ENCODE data around the gene PSEN1.

PSEN1 gene

GRCh38 chr14:73136387-73137225 lies at the start of gene PSEN1:
Gene PSEN1, plus strand, starts transcription at chr14:73136507. Its CDS starts 11,513 bp downstream, at chr14:73148020.
- FAIRE-seq (peak; percentile 74), DNase-seq (ENCODE audit: insufficient read length, low spot score) (peak; percentile 92)
- TF ChIP-seq POLR2A (IDR thresholded peaks at IDR 0.05; ENCODE audit: low read depth, low read length), result peak; percentile 87

GRCh38 chr14:73091044-73091443 lies 45.3 kb upstream of the PSEN1 start:
- no peak for TF ChIP-seq POLR2A (IDR thresholded peaks at IDR 0.05; ENCODE audit: low read depth, low read length)
- DNase-seq (ENCODE audit: insufficient read length, low spot score) (no peak), FAIRE-seq (no peak)

- FAIRE-seq (no peak), DNase-seq (ENCODE audit: insufficient read length, low spot score) (no peak)
- TF ChIP-seq POLR2A (IDR thresholded peaks at IDR 0.05; ENCODE audit: low read depth, low read length), result no peak
Observed at GRCh38 chr14:73097421-73097820, 38.9 kb upstream of the PSEN1 start.

- no peak for TF ChIP-seq POLR2A (IDR thresholded peaks at IDR 0.05; ENCODE audit: low read depth, low read length)
- DNase-seq (ENCODE audit: insufficient read length, low spot score) (no peak), FAIRE-seq (peak; percentile 66)
Observed at GRCh38 chr14:73100334-73100733, 36.0 kb upstream of the PSEN1 start.

- no peak for TF ChIP-seq POLR2A (IDR thresholded peaks at IDR 0.05; ENCODE audit: low read depth, low read length)
- FAIRE-seq, result no peak
- DNase-seq (ENCODE audit: insufficient read length, low spot score), result no peak
Observed at GRCh38 chr14:73102806-73103497, 33.4 kb upstream of the PSEN1 start.

- TF ChIP-seq POLR2A (IDR thresholded peaks at IDR 0.05; ENCODE audit: low read depth, low read length), result no peak
- DNase-seq (ENCODE audit: insufficient read length, low spot score) (no peak), FAIRE-seq (no peak)
Observed at GRCh38 chr14:73105050-73105449, 31.3 kb upstream of the PSEN1 start.

GRCh38 chr14:73105727-73106126 lies 30.6 kb upstream of the PSEN1 start:
- no peak for FAIRE-seq
- TF ChIP-seq POLR2A (IDR thresholded peaks at IDR 0.05; ENCODE audit: low read depth, low read length), result no peak
- no peak for DNase-seq (ENCODE audit: insufficient read length, low spot score)

GRCh38 chr14:73116079-73116665 lies 20.1 kb upstream of the PSEN1 start:
- DNase-seq (ENCODE audit: insufficient read length, low spot score) (no peak), FAIRE-seq (no peak)
- no peak for TF ChIP-seq POLR2A (IDR thresholded peaks at IDR 0.05; ENCODE audit: low read depth, low read length)

GRCh38 chr14:73124180-73124894 lies 12.0 kb upstream of the PSEN1 start:
- FAIRE-seq (no peak), DNase-seq (ENCODE audit: insufficient read length, low spot score) (no peak)
- TF ChIP-seq POLR2A (IDR thresholded peaks at IDR 0.05; ENCODE audit: low read depth, low read length), result no peak

- no peak for TF ChIP-seq POLR2A (IDR thresholded peaks at IDR 0.05; ENCODE audit: low read depth, low read length)
- no peak for DNase-seq (ENCODE audit: insufficient read length, low spot score)
- no peak for FAIRE-seq
Observed at GRCh38 chr14:73125169-73125588, 11.1 kb upstream of the PSEN1 start.

GRCh38 chr14:73125746-73126145 lies 10.6 kb upstream of the PSEN1 start:
- DNase-seq (ENCODE audit: insufficient read length, low spot score) (no peak), FAIRE-seq (no peak)

GRCh38 chr14:73133795-73134194 lies 2.5 kb upstream of the PSEN1 start:
- DNase-seq (ENCODE audit: insufficient read length, low spot score) (no peak), FAIRE-seq (no peak)
- TF ChIP-seq POLR2A (IDR thresholded peaks at IDR 0.05; ENCODE audit: low read depth, low read length), result no peak

More at GRCh38 chr14:73125746-73126145, 10.6 kb upstream of the PSEN1 start:
- no peak for TF ChIP-seq POLR2A (IDR thresholded peaks at IDR 0.05; ENCODE audit: low read depth, low read length)

- DNase-seq (ENCODE audit: insufficient read length, low spot score) (no peak), FAIRE-seq (no peak)
- no peak for TF ChIP-seq POLR2A (IDR thresholded peaks at IDR 0.05; ENCODE audit: low read depth, low read length)
Observed at GRCh38 chr14:73136085-73136386, 271 bp upstream of the PSEN1 start.

GRCh38 chr14:73140811-73141323 lies 4.6 kb downstream of the PSEN1 start:
- no peak for TF ChIP-seq POLR2A (IDR thresholded peaks at IDR 0.05; ENCODE audit: low read depth, low read length)
- FAIRE-seq (no peak), DNase-seq (ENCODE audit: insufficient read length, low spot score) (no peak)
